Neural progenitor cell (in vitro differentiated cells): ENCODE data around the gene WWOX. TPM values are rescaled to one million over a fixed set of nuclear protein-coding genes. Genes with fewer than 3 reads are reported as not detected.

Source experiments
- DNase-seq: peaks from one replicate; pipeline ENCODE4 v3.0.0-alpha.2; 2016; ENCODE audit warnings: low spot score
- H2AFZ ChIP-seq: fragments of 200-600 bp; sonication (generic); replicated peaks from 2 replicates; pipeline ENCODE4 v1.6.1; 2016; ENCODE audit warnings: antibody characterized with exemption
- H3F3A ChIP-seq: fragments of 200-600 bp; sonication (generic); 2 replicates; pipeline ENCODE4 v1.6.1; 2016; ENCODE audit warnings: antibody characterized with exemption, low read depth
- H3K27ac ChIP-seq: fragments of 200-600 bp; sonication (generic); 2 replicates; pipeline ENCODE4 v1.5.1; 2016; ENCODE audit warnings: mild to moderate bottlenecking
- H3K27me3 ChIP-seq: fragments of 200-600 bp; sonication (generic); 2 replicates; pipeline ENCODE4 v1.6.1; 2016; ENCODE audit warnings: mild to moderate bottlenecking, moderate library complexity
- H3K36me3 ChIP-seq: fragments of 200-600 bp; sonication (generic); 2 replicates; pipeline ENCODE4 v1.5.1; 2016
- H3K4me1 ChIP-seq: fragments of 200-600 bp; sonication (generic); 2 replicates; pipeline ENCODE4 v1.6.1; 2016; ENCODE audit warnings: mixed run types
- H3K4me2 ChIP-seq: fragments of 200-600 bp; sonication (generic); 2 replicates; pipeline ENCODE4 v1.6.1; 2016
- H3K4me3 ChIP-seq: fragments of 200-600 bp; sonication (generic); 2 replicates; pipeline ENCODE4 v1.5.1; 2016
- H3K79me2 ChIP-seq: fragments of 200-600 bp; sonication (generic); 2 replicates; pipeline ENCODE4 v1.6.1; 2016; ENCODE audit warnings: low read depth
- H3K9ac ChIP-seq: fragments of 200-600 bp; sonication (generic); 2 replicates; pipeline ENCODE4 v1.6.1; 2016
- H3K9me3 ChIP-seq: fragments of 200-600 bp; sonication (generic); 2 replicates; pipeline ENCODE4 v1.5.1; 2016; ENCODE audit warnings: low read depth
- H4K20me1 ChIP-seq: fragments of 200-600 bp; sonication (generic); 2 replicates; pipeline ENCODE4 v1.6.1; 2016; ENCODE audit warnings: low read depth
- H3K27ac Mint-ChIP-seq: 3 replicates; pipeline ENCODE4 v1.8.0; 2021; ENCODE audit warnings: mixed read lengths
- H3K27me3 Mint-ChIP-seq: 2 replicates; pipeline ENCODE4 v1.8.0; 2022; ENCODE audit warnings: low read depth, mild to moderate bottlenecking, inconsistent platforms, moderate library complexity, mixed read lengths; ENCODE audit not compliant: insufficient read depth
- H3K36me3 Mint-ChIP-seq: 3 replicates; pipeline ENCODE4 v1.8.0; 2021; ENCODE audit warnings: mixed read lengths
- H3K4me1 Mint-ChIP-seq: 3 replicates; pipeline ENCODE4 v1.8.0; 2021; ENCODE audit warnings: mixed read lengths
- H3K4me3 Mint-ChIP-seq: 3 replicates; pipeline ENCODE4 v1.8.0; 2021; ENCODE audit warnings: mild to moderate bottlenecking, moderate library complexity, mixed read lengths
- H3K9me3 Mint-ChIP-seq: 3 replicates; pipeline ENCODE4 v1.8.0; 2020; ENCODE audit warnings: mixed read lengths
- CTCF ChIP-seq: fragments of 200-600 bp; sonication (generic); IDR thresholded peaks from 2 replicates; pipeline ENCODE4 v1.5.1; 2017; ENCODE audit warnings: antibody characterized with exemption, mild to moderate bottlenecking
- EZH2 ChIP-seq: fragments of 200-600 bp; sonication (generic); IDR thresholded peaks from 2 replicates; pipeline ENCODE4 v1.6.1; 2017; ENCODE audit warnings: antibody characterized with exemption, mild to moderate bottlenecking, moderate library complexity
- EZH2phosphoT487 ChIP-seq: fragments of 200-600 bp; sonication (generic); IDR thresholded peaks from 2 replicates; pipeline ENCODE4 v1.6.1; 2017; ENCODE audit warnings: antibody characterized with exemption
- total RNA-seq: library from RNA; depleted of rRNA; stranded (reverse); fragments of >200 nt; gene quantifications from 2 replicates; pipeline ENCODE4 v1.2.3, GENCODE V29; 2015; ENCODE audit warnings: low replicate concordance

WWOX gene
- total RNA-seq, 1 donor from 2014 or later: 63.7 TPM

DNA sequence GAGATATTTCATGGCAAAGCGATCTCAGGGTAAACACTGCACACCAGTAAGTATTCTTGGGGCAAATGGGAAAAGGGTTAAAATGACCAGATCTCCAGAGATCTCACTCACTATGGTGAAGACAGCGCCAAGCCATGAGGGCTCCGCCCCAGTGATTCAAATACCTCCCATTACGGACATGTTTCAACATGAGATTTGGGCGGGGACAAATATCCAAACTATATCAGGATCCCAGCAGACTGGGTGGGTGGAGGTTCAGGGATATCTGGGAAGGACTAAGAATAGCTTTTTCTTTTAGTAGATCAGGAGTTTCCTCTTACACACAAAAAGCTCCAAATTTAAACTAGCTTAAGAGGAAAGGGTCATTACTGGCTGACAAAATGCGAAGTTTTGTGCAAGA, 181.7 kb downstream of the WWOX start:
- Histone ChIP-seq H4K20me1 (no peaks in the 10 kb centered on the region), H3K36me3 (no peaks in the 10 kb centered on the region), H3K4me3 (no peak overlapping the region), H3K27ac (no peak overlapping the region), H3K4me1 (peaks cover 34% of the 10 kb centered on the region), H2AFZ (no peak overlapping the region), H3K9me3 (no peaks in the 10 kb centered on the region), H3K27me3 (no peaks in the 10 kb centered on the region), H3K4me2 (no peak overlapping the region), H3K9ac (no peak overlapping the region), H3F3A (peaks cover 14% of the 10 kb centered on the region), H3K79me2 (no peaks in the 10 kb centered on the region)
- H3K36me3 Mint-ChIP-seq: peaks cover 4% of the 10 kb centered on the region
- TF ChIP-seq EZH2phosphoT487 (no peak), EZH2 (no peak), CTCF (no peak)
- peaks cover 17% of the 10 kb centered on the region for H3K4me1 Mint-ChIP-seq
- H3K27me3 Mint-ChIP-seq: peaks cover 2% of the 10 kb centered on the region
- H3K4me3 Mint-ChIP-seq: no peak overlapping the region
- peaks cover 2% of the 10 kb centered on the region for H3K9me3 Mint-ChIP-seq
- no peak overlapping the region for H3K27ac Mint-ChIP-seq
- DNase-seq: no peak

DNA sequence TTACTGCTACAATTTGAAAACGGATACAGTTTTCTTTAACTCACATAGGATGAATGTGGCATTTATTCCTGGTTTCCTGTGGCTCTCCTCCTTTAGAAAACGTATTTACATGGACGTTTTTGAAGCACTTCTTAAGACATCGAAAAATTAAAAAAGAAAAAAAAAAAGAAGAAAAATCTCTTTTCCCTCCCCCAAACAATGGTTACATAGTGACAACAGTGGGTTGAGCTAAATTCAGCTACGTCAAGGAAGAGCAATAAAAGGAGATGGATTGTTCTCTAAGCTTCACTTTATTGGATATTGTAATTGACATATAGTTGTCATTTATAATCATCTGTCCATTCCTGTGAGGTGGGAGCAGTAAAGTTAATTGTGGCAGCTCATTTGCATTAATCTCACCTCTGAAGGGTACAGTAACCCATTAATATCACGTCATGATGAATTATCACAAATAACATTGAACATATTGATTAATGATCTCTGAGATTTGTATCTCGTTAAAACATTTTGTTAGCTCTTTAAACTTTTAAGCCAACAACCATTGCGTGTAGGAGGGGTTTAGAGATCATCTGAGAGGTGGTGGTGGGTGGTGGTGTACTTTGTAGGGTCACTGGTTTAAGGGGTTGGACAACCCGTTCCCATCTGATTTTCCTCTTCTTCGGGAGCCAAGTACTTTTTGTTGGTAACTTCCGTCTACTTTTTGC, 184.2 kb downstream of the WWOX start:
- no peak overlapping the region for H2AFZ ChIP-seq
- no peak overlapping the region for H3K27ac Mint-ChIP-seq
- no peak overlapping the region for H3K27ac ChIP-seq
- no peaks in the 10 kb centered on the region for H3K36me3 ChIP-seq
- no peaks in the 10 kb centered on the region for H3K27me3 ChIP-seq
- H3K9me3 Mint-ChIP-seq: peaks cover 2% of the 10 kb centered on the region
- TF ChIP-seq CTCF: no peak
- no peak for TF ChIP-seq EZH2
- TF ChIP-seq EZH2phosphoT487: no peak
- peaks cover 2% of the 10 kb centered on the region for H3K27me3 Mint-ChIP-seq
- DNase-seq: no peak
- no peak overlapping the region for H3K4me2 ChIP-seq
- peaks cover 37% of the 10 kb centered on the region for H3K4me1 Mint-ChIP-seq
- H3K4me3 Mint-ChIP-seq: no peak overlapping the region
- H3K79me2 ChIP-seq: no peaks in the 10 kb centered on the region
- no peak overlapping the region for H3K4me3 ChIP-seq
- H3F3A ChIP-seq: no peaks in the 10 kb centered on the region
- peaks cover 4% of the 10 kb centered on the region for H3K36me3 Mint-ChIP-seq
- peaks cover 17% of the 10 kb centered on the region for H3K4me1 ChIP-seq
- H3K9me3 ChIP-seq: no peaks in the 10 kb centered on the region
- H3K9ac ChIP-seq: no peak overlapping the region
- no peaks in the 10 kb centered on the region for H4K20me1 ChIP-seq

DNA sequence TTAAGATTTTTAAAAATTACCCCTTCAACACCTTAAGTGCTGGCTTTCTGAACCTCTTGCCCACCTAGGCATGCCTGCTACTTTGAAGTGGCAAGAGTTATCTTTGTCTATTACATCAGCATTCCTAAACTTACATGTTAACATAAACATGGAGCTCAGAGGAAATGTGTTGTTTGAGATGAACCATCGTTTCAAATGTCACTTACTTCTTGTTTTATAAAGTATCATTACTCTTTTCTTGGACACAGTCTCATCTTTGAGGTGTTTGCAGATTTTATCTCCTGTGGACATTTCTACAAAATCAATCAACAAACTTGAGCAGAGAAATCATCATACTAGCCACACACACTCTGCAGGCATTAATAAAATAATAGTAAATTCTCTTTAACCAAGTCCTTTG, 184.9 kb downstream of the WWOX start:
- H3K36me3 Mint-ChIP-seq: peaks cover 4% of the 10 kb centered on the region
- no peaks in the 10 kb centered on the region for H3F3A ChIP-seq
- TF ChIP-seq EZH2phosphoT487: no peak
- no peak for TF ChIP-seq EZH2
- TF ChIP-seq CTCF: no peak
- H4K20me1 ChIP-seq: no peaks in the 10 kb centered on the region
- peaks cover 17% of the 10 kb centered on the region for H3K4me1 ChIP-seq
- H3K4me3 ChIP-seq: no peak overlapping the region
- H3K27ac ChIP-seq: no peak overlapping the region
- H3K4me2 ChIP-seq: no peak overlapping the region
- no peak overlapping the region for H3K4me3 Mint-ChIP-seq
- H3K79me2 ChIP-seq: no peaks in the 10 kb centered on the region
- no peak for DNase-seq
- no peaks in the 10 kb centered on the region for H3K27me3 ChIP-seq
- H3K9me3 ChIP-seq: no peaks in the 10 kb centered on the region
- no peaks in the 10 kb centered on the region for H3K36me3 ChIP-seq
- peaks cover 43% of the 10 kb centered on the region for H3K4me1 Mint-ChIP-seq
- peaks cover 2% of the 10 kb centered on the region for H3K27me3 Mint-ChIP-seq
- H3K9ac ChIP-seq: no peak overlapping the region
- H3K9me3 Mint-ChIP-seq: peaks cover 2% of the 10 kb centered on the region
- H3K27ac Mint-ChIP-seq: no peak overlapping the region
- no peak overlapping the region for H2AFZ ChIP-seq
